Bronchial epithelial cell (primary cell): ENCODE measurements around the gene EIPR1. TPM values are rescaled to one million over a fixed set of nuclear protein-coding genes. Genes with fewer than 3 reads are reported as not detected.

Experiments used
- DNase-seq: peaks from one replicate; pipeline ENCODE4 v3.0.0-alpha.2; 2010; ENCODE audit warnings: low read depth
- FAIRE-seq: peaks from 2 replicates; lab custom pipeline; 2011; peaks lifted over from hg19 to GRCh38; lab: Jason Lieb, UNC
- H3K27me3 ChIP-seq: 2 replicates; pipeline ENCODE4 v1.5.1; 2011; ENCODE audit warnings: low read length; ENCODE audit not compliant: control insufficient read depth, insufficient read depth
- H3K36me3 ChIP-seq: 2 replicates; pipeline ENCODE4 v1.5.1; 2011; ENCODE audit warnings: low read length; ENCODE audit not compliant: control insufficient read depth, insufficient read depth
- H3K4me3 ChIP-seq: 2 replicates; pipeline ENCODE4 v1.5.1; 2011; ENCODE audit warnings: mild to moderate bottlenecking, low read depth, low read length, control low read depth
- total RNA-seq: library from RNA; depleted of rRNA; stranded (reverse); fragments of >200 nt; gene quantifications from 2 replicates; pipeline ENCODE4 v1.2.1, GENCODE V29; 2014
- TF ChIP-seq, protein P1 (sequence below): IDR thresholded peaks from 2 replicates; pipeline ENCODE4 v1.5.1; 2011; ENCODE audit warnings: mild to moderate bottlenecking, moderate library complexity, low read length, control low read depth, inconsistent platforms; ENCODE audit not compliant: insufficient read depth, severe bottlenecking

The EIPR1 gene
- total RNA-seq, 1 donor from 2014 or later, result 44.5 TPM

DNA sequence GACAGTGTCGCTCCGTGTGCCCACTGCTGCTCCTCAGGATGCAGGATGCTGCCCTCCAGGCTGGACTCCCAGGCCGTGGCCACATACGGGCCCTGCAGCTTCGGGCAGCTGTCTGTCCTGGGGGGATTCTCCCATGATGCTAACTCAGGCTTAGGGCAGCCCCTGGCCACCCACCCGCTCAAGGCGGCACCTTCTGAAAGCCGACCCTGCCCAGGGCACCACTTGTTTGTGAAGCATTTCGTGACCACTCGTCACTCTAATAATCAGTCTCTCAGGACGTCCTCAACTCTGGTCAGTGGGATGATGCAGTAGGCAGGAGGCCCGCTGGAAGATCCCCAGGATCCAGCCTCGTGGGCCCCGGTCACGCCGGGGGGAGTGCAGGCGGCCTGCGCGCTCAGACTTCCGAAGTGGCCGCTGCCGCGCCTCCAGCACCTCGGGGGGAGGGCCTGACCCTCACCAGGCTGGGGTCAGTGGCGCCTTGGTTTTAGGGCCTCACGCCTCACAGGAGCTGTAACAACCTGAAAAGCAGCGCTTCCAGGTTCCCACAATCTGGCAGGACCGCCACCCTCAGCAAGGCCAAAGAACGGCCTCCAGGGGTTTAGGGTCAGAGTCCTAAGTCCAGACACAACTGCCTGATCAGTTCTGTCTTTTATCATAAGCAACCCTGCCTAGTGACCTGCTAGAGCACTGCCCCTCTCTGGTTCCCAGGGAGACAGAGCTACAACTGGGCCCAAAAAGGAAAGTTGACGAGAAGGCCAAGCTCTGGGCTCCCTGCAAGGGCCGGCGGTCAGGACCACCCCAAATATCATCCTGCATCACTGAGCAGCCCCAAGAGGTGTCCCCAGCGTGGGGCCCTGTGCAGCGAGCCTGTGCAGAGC is 53.0 kb downstream of the EIPR1 start:
- Histone ChIP-seq H3K27me3 (no peaks in the 10 kb centered on the region), H3K4me3 (no peak overlapping the region), H3K36me3 (peaks cover 4% of the 10 kb centered on the region)
- DNase-seq, result no peak
- no peak for FAIRE-seq
- TF ChIP-seq, protein P1, sequence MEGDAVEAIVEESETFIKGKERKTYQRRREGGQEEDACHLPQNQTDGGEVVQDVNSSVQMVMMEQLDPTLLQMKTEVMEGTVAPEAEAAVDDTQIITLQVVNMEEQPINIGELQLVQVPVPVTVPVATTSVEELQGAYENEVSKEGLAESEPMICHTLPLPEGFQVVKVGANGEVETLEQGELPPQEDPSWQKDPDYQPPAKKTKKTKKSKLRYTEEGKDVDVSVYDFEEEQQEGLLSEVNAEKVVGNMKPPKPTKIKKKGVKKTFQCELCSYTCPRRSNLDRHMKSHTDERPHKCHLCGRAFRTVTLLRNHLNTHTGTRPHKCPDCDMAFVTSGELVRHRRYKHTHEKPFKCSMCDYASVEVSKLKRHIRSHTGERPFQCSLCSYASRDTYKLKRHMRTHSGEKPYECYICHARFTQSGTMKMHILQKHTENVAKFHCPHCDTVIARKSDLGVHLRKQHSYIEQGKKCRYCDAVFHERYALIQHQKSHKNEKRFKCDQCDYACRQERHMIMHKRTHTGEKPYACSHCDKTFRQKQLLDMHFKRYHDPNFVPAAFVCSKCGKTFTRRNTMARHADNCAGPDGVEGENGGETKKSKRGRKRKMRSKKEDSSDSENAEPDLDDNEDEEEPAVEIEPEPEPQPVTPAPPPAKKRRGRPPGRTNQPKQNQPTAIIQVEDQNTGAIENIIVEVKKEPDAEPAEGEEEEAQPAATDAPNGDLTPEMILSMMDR, result no peak

DNA sequence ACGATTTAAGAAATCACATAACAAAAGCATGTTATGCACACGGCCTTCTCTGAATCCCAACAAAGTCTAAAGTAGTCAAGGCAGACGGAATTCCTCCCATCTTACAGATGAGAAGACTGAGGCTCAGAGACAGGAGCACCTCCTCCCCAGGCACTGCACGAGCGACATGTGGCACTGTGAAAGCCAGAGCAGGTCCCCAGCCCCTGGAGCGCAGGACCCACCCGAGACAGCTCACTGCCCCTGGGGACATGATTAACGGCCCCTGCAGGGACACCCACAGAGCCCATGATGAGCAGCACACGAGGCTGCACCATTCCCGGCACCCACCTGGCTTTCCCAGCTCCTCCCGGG is 53.6 kb downstream of the EIPR1 start:
- FAIRE-seq (no peak), DNase-seq (no peak)
- peaks cover 4% of the 10 kb centered on the region for H3K36me3 ChIP-seq
- TF ChIP-seq, protein P1, result no peak
- H3K27me3 ChIP-seq, result no peaks in the 10 kb centered on the region
- no peak overlapping the region for H3K4me3 ChIP-seq

GRCh38 chr2:3323360-3324035 is 54.1 kb downstream of the EIPR1 start:
- Histone ChIP-seq H3K27me3 (no peaks in the 10 kb centered on the region), H3K36me3 (peaks cover 4% of the 10 kb centered on the region), H3K4me3 (no peak overlapping the region)
- TF ChIP-seq, protein P1, result no peak
- no peak for FAIRE-seq
- DNase-seq, result no peak

GRCh38 chr2:3322311-3322970 is 55.2 kb downstream of the EIPR1 start:
- TF ChIP-seq, protein P1, result no peak
- peaks cover 6% of the 10 kb centered on the region for H3K36me3 ChIP-seq
- H3K27me3 ChIP-seq, result no peaks in the 10 kb centered on the region
- no peak overlapping the region for H3K4me3 ChIP-seq
- FAIRE-seq (no peak), DNase-seq (no peak)

- DNase-seq (no peak), FAIRE-seq (peak; percentile 28)
- Histone ChIP-seq H3K4me3 (no peak overlapping the region), H3K36me3 (peaks cover 6% of the 10 kb centered on the region), H3K27me3 (no peaks in the 10 kb centered on the region)
- TF ChIP-seq, protein P1, result no peak
Observed at GRCh38 chr2:3321825-3322224, 55.8 kb downstream of the EIPR1 start.
